A673 (cell line): ENCODE results near the gene CACNA2D2. TPM values are rescaled to one million over a fixed set of nuclear protein-coding genes. Genes with fewer than 3 reads are reported as not detected.
"Not testable (repeated sequence)": the region's sequence is repeated elsewhere in the genome, so short reads cannot be mapped to it uniquely, and the experiment has no call there.

ENCODE experiments used
- BruUV-seq: library from RNA; stranded (reverse); fragments of 400-500 nt; replicated peaks from 2 replicates; lab custom pipeline; 2021; lab: Mats Ljungman, UMichigan
- CTCF ChIA-PET: fragments of 300-600 bp; sonication (Branson Sonifier 250); formaldehyde crosslinking; loops from one replicate; lab custom pipeline; 2022; ENCODE audit warnings: antibody characterized with exemption; lab: Charles Lee
- POLR2A ChIA-PET: fragments of 300-600 bp; sonication (Branson Sonifier 250); formaldehyde crosslinking; loops from one replicate; lab custom pipeline; 2022; ENCODE audit warnings: antibody characterized with exemption; ENCODE audit not compliant: low non-redundant PET; lab: Charles Lee
- DNase-seq: peaks from one replicate; pipeline ENCODE4 v3.0.0-alpha.2; 2015; ENCODE audit warnings: low spot score
- H3K27ac ChIP-seq: fragments of 200-600 bp; sonication (generic); 2 replicates; pipeline ENCODE4 v1.5.1; 2016; ENCODE audit warnings: mixed run types, low read depth, mild to moderate bottlenecking, mixed read lengths, antibody characterized with exemption, low read length; ENCODE audit not compliant: poor library complexity, severe bottlenecking
- H3K27me3 ChIP-seq: fragments of 200-600 bp; sonication (generic); replicated peaks from 2 replicates; pipeline ENCODE4 v1.6.1; 2017; ENCODE audit warnings: mixed run types, low read depth, mild to moderate bottlenecking, mixed read lengths, antibody characterized with exemption, low read length; ENCODE audit not compliant: insufficient read depth, poor library complexity
- H3K36me3 ChIP-seq: fragments of 200-600 bp; sonication (generic); 2 replicates; pipeline ENCODE4 v1.6.1; 2016; ENCODE audit warnings: mixed run types, mild to moderate bottlenecking, mixed read lengths, antibody characterized with exemption, low read length; ENCODE audit not compliant: insufficient read depth, poor library complexity, severe bottlenecking
- H3K4me1 ChIP-seq: fragments of 200-600 bp; sonication (generic); 2 replicates; pipeline ENCODE4 v1.6.1; 2017; ENCODE audit warnings: mixed run types, mild to moderate bottlenecking, mixed read lengths, antibody characterized with exemption, low read length; ENCODE audit not compliant: insufficient read depth, poor library complexity, severe bottlenecking
- H3K4me3 ChIP-seq: fragments of 200-600 bp; sonication (generic); 2 replicates; pipeline ENCODE4 v1.5.1; 2016; ENCODE audit warnings: low read depth, mixed run types, mild to moderate bottlenecking, mixed read lengths, low read length; ENCODE audit not compliant: poor library complexity, severe bottlenecking
- H3K9me3 ChIP-seq: fragments of 200-600 bp; sonication (generic); 2 replicates; pipeline ENCODE4 v1.6.1; 2016; ENCODE audit warnings: mixed run types, low read depth, mild to moderate bottlenecking, mixed read lengths, antibody characterized with exemption, low read length; ENCODE audit not compliant: poor library complexity, severe bottlenecking
- CTCF ChIP-seq: fragments of 300-800, 200-600 bp; sonication (generic); conservative IDR thresholded peaks from 2 replicates; pipeline ENCODE4 v1.5.1; 2017; ENCODE audit warnings: low read depth, mild to moderate bottlenecking, antibody characterized with exemption, low read length, moderate library complexity, mixed read lengths
- EZH2 ChIP-seq: fragments of 200-600 bp; sonication (generic); IDR thresholded peaks from 2 replicates; pipeline ENCODE4 v1.6.1; 2017; ENCODE audit warnings: borderline replicate concordance, low read depth, mild to moderate bottlenecking, mixed read lengths, antibody characterized with exemption, low read length; ENCODE audit not compliant: poor library complexity, severe bottlenecking
- intact Hi-C: fragments of 100-400 bp; cut with micrococcal nuclease; formaldehyde crosslinking; loops from one replicate; pipeline ENCODE4 v1.10.0; 2022; ENCODE audit not compliant: unreplicated experiment
- total RNA-seq: library from RNA; stranded (reverse); gene quantifications from 2 replicates; pipeline ENCODE4 v1.2.3, GENCODE V29; 2021

The CACNA2D2 gene
- total RNA-seq, 1 experiment from 2014 or later = 0.17 TPM

- H3K4me1 ChIP-seq = no peaks in the 10 kb centered on the region
- DNase-seq = peak; percentile 18
- TF ChIP-seq CTCF (no peak), EZH2 (no peak)
- H3K4me3 ChIP-seq = no peak overlapping the region
- ChIA-PET CTCF (no interaction called here), POLR2A (no interaction called here)
- no peaks in the 10 kb centered on the region for H3K9me3 ChIP-seq
- BruUV-seq = no TSS peak
- intact Hi-C loops = loop anchor here (5.0 kb wide), 1 partner anchor 96 kb away; the partner anchor contains the start of gene CISH
- H3K36me3 ChIP-seq = no peaks in the 10 kb centered on the region
- no peak overlapping the region for H3K27ac ChIP-seq
- no peaks in the 10 kb centered on the region for H3K27me3 ChIP-seq
These were observed 12.4 kb upstream of the CACNA2D2 start for GRCh38 chr3:50515565-50516439.

- intact Hi-C loops, BruUV-seq, DNase-seq, H3K27me3 ChIP-seq, H3K27ac ChIP-seq, CTCF ChIA-PET, H3K4me1 ChIP-seq, H3K36me3 ChIP-seq, H3K9me3 ChIP-seq, H3K4me3 ChIP-seq: not testable (repeated sequence)
- POLR2A ChIA-PET = interaction anchor here (0.6 kb wide), 1 partner anchor 202 kb away, joined by 3 read pairs; no protein-coding TSS in a partner anchor
These were observed 9.5 kb upstream of the CACNA2D2 start for GRCh38 chr3:50512908-50513307.

- CTCF ChIA-PET = no interaction called here
- TF ChIP-seq EZH2 (no peak), CTCF (no peak)
- intact Hi-C loops = no loop called here
- Histone ChIP-seq H3K36me3 (no peaks in the 10 kb centered on the region), H3K9me3 (no peaks in the 10 kb centered on the region), H3K27ac (no peak overlapping the region), H3K4me1 (no peaks in the 10 kb centered on the region), H3K4me3 (no peak overlapping the region), H3K27me3 (no peaks in the 10 kb centered on the region)
- no peak for DNase-seq
- POLR2A ChIA-PET = no interaction called here
- no TSS peak for BruUV-seq
These were observed 8.7 kb upstream of the CACNA2D2 start for GRCh38 chr3:50512131-50512530.
